Activated T-helper 2 cell treated with anti-CD3 and anti-CD28 coated beads, Interferon-gamma antibody, Interleukin-2, Interleukin-4, amounts not matched to agents 10 μg/mL and 5 μg/mL and 100 μg/mL, durations not matched to agents 14 hours and 24 hours and 36 hours (primary cell): ENCODE data around the gene SLC22A23. TPM values are rescaled to one million over a fixed set of nuclear protein-coding genes. Genes with fewer than 3 reads are reported as not detected.

Source experiments
- DNase-seq: peaks from one replicate; pipeline ENCODE4 v3.0.0; 2021; ENCODE audit warnings: low spot score
- H3K27ac Mint-ChIP-seq: one replicate; pipeline ENCODE4 v1.8.0; 2021; ENCODE audit warnings: mixed read lengths
- H3K27me3 Mint-ChIP-seq: one replicate; pipeline ENCODE4 v1.8.0; 2021; ENCODE audit warnings: low read depth, mixed read lengths
- H3K36me3 Mint-ChIP-seq: one replicate; pipeline ENCODE4 v1.8.0; 2021; ENCODE audit warnings: low read depth, mixed read lengths
- H3K4me1 Mint-ChIP-seq: one replicate; pipeline ENCODE4 v1.8.0; 2021; ENCODE audit warnings: low read depth, mixed read lengths
- H3K4me3 Mint-ChIP-seq: one replicate; pipeline ENCODE4 v1.8.0; 2021; ENCODE audit warnings: low read depth, mild to moderate bottlenecking, moderate library complexity, mixed read lengths
- H3K9me3 Mint-ChIP-seq: one replicate; pipeline ENCODE4 v1.8.0; 2021; ENCODE audit warnings: mixed read lengths
- intact Hi-C: fragments of 100-400 bp; cut with micrococcal nuclease; formaldehyde crosslinking; loops from one replicate; pipeline ENCODE4 v1.15.1; 2023
- total RNA-seq: library from RNA; stranded (reverse); gene quantifications from 2 replicates; pipeline ENCODE4 v1.2.3, GENCODE V29; 2022

The SLC22A23 gene
- total RNA-seq, 1 donor from 2014 or later = 0.07 TPM

DNA sequence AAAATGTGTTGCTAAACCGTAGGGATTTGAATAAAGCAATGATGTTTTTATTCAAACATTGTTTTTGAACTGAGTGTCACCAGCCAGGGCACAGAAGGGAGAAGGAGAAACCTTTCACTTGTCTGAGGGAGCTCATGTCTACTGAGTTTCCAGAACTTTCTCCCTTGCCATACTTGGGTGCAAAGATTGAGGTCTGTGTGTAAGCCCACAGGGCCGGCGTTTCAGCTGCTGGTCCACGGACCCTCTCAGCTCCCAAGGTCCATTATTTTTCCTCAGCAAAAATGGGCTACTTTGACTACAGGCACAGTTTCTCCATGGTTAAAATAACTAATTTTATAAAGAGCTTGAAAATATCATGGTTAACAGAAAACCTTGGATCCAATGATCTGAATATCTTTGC, 165.5 kb downstream of the SLC22A23 start:
- Mint-ChIP-seq H3K4me3 (no peak overlapping the region), H3K9me3 (no peaks in the 10 kb centered on the region)

DNA sequence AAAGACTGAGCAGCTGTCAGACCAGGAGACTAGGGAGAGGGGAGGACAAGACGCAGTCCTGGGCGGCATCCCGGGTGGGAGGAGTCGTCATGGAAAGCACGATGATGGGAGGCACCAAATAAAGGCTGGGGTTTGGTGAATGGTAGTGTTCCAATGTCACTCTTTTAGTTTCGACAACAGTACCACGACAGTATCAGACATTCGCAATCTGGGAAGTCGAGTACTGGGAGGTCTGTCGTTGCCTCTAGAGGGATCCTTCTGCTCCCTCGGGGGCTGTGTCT, 166.0 kb downstream of the SLC22A23 start:
- no peak overlapping the region for H3K27ac Mint-ChIP-seq
- no peak overlapping the region for H3K4me3 Mint-ChIP-seq
- intact Hi-C loops = no loop called here
- no peaks in the 10 kb centered on the region for H3K4me1 Mint-ChIP-seq
- no peaks in the 10 kb centered on the region for H3K9me3 Mint-ChIP-seq
- no peaks in the 10 kb centered on the region for H3K27me3 Mint-ChIP-seq
- H3K36me3 Mint-ChIP-seq = no peaks in the 10 kb centered on the region
- no peak for DNase-seq

More for the DNA sequence above, 165.5 kb downstream of the SLC22A23 start:
- Mint-ChIP-seq H3K27ac (no peak overlapping the region), H3K27me3 (no peaks in the 10 kb centered on the region), H3K4me1 (no peaks in the 10 kb centered on the region), H3K36me3 (no peaks in the 10 kb centered on the region)
- DNase-seq = no peak
- intact Hi-C loops = no loop called here

DNA sequence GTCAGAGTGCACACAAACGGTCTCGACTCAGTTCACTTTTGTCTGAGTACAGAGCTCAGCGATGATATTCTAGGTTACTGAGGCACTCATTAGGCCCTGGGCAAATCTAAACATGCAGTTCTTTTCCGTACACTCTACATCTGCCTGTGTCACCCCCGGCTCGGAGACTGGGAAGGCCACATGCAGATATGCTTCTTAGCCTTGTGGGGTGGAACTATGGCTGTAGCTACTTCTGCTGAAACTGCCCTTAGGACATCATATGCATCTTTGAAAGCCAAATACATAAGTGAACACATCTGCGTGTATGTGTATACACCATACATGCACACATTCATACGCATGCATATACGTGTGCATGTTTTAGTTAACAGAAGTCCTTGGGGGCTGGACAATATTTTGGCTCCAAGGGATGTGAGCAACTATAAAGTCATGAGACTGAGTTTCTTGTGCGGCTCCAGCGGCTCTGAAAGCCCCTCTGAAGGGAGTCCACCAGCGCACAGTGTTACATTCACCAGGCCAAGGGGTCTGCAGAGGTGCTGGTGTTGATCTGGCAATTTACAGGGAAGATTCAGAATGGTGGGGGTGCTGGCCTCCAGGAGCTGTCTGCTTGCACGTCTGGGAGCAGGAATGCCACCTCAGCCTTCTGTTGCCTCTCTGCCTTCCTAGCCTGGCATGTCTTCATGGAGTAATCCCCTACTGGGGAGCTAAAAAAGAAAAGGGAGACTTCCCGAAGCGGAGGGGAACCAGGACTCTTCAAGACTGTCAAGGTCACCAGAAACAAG, 166.5 kb downstream of the SLC22A23 start:
- no peak for DNase-seq
- Mint-ChIP-seq H3K27me3 (no peaks in the 10 kb centered on the region), H3K9me3 (no peaks in the 10 kb centered on the region), H3K4me1 (no peaks in the 10 kb centered on the region), H3K36me3 (no peaks in the 10 kb centered on the region), H3K27ac (no peak overlapping the region), H3K4me3 (no peak overlapping the region)
- intact Hi-C loops = no loop called here

DNA sequence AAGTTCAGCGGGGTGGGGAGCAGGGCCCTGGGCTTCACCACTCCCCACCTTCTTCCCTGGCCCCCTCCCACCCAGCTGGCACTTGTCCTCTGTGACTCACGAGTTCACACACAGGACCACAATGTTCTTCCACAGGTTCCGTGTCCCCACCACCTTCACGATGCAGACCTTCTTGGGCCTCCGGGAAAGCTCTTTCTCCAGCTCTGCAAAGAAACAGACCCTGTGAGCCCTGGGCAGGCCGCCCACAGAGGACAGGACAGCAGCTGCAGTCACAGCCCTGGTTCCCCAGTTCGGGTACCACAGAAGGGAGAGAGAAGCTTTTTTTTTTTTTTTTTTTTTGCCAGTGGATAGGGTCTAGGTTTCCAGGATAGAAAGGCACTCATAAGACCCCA, 167.2 kb downstream of the SLC22A23 start:
- H3K27ac Mint-ChIP-seq = no peak overlapping the region
- H3K36me3 Mint-ChIP-seq = no peaks in the 10 kb centered on the region
- no peaks in the 10 kb centered on the region for H3K27me3 Mint-ChIP-seq
- intact Hi-C loops = no loop called here
- no peak for DNase-seq
- H3K4me1 Mint-ChIP-seq = no peaks in the 10 kb centered on the region
- H3K9me3 Mint-ChIP-seq = no peaks in the 10 kb centered on the region
- no peak overlapping the region for H3K4me3 Mint-ChIP-seq

DNA sequence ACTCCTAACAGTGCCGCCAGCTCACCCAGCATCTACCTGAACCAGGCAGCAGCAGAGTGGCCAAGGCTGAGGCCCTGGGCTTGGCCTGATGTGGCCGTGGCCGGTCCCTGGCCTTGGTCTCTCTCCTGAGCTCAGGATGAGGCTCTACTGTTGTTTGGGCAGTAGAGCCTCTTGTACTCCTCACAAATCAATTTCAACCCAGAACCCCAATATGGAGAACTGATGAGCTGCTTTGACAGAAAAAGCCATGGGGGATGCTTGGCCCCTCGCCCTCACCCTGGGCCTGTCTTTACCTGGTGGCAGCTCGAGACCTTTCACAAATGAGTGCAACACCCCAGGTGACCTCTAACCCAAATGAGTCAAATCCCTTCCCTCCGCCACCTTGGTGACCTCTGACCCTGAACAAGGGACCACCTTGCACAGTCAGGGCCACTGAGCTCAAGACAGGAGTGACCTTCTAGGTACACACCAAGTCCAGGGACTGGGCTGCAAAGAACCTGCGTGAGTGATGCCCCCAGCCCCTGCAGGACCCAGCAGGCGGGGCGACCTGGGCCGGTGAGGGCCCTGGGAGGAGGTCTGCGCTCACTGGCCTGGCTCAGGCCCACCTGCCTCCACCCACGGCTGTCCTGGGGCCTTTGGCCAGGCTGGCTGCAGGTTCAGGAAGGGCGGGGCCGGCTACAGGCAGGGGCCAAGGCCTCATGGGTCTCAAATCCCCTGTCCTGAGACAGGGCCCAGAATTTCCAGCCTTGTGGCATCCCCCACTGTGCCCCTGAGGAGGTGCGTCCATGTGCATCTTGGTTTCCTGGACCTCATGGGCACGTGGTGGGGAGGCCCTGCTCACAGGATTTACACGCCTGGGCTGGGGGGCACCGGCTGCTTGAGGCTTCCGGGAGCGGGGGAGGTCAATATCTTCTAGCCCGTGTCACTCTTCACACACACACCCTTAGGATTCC, 167.9 kb downstream of the SLC22A23 start:
- H3K27me3 Mint-ChIP-seq = no peaks in the 10 kb centered on the region
- DNase-seq = no peak
- no peak overlapping the region for H3K4me3 Mint-ChIP-seq
- H3K27ac Mint-ChIP-seq = no peak overlapping the region
- H3K4me1 Mint-ChIP-seq = no peaks in the 10 kb centered on the region
- no peaks in the 10 kb centered on the region for H3K9me3 Mint-ChIP-seq
- no peaks in the 10 kb centered on the region for H3K36me3 Mint-ChIP-seq
- intact Hi-C loops = no loop called here

DNA sequence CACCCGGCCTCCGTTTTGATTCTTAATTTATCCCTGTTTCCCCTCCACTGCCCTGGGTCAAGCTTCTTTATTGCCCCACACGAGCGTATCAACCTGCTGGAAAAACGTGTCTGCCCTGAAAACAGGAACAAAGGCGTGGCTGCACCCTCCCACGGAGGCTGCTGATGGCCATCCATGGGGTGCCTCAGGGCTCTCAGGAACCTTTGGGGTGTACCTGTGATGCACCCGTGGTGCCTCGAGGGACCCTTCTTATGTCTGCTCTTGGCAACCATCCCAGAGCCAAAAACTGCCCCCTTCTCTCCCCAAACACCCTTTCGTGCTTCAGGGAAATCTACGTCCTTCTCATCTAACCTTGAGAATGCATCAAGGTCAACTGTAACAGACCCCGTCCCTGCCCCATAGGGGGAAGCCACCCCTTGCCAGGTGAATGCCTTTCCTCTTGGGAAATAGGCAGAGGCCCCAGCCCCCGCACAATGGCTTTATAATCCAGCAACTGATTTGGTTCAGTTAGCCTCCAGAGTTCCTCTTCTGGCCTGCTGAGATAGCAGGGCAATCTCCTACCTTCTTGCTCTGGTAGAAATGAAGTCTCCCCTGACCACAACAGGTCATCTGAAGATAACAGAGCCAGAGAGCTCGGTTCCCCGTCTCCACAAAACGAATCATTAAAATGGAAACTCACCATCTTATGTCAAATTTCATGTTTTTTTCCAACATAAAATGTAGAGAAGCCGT, 168.7 kb downstream of the SLC22A23 start:
- Mint-ChIP-seq H3K27ac (no peak overlapping the region), H3K4me1 (no peaks in the 10 kb centered on the region), H3K4me3 (no peak overlapping the region), H3K36me3 (no peaks in the 10 kb centered on the region), H3K9me3 (no peaks in the 10 kb centered on the region), H3K27me3 (no peaks in the 10 kb centered on the region)
- intact Hi-C loops = no loop called here
- DNase-seq = no peak

DNA sequence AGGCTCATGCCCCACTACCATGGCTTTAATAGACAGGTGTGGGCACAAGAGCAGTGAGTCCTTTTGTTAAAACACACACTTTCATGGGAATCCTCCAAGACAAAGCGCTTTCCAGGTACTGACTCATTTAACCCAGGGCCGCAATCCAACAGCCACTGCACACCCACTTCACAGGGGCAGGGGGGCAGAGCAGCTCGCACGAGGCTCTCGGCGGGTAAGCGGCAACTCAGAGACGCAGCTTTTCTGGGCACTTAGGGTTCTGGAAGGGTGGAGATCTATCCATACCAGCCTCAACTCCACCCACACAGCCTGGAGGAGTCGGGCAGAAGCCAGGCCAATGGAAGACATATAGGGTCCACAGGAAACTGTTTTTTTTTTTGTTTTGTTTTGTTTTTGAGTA, 169.5 kb downstream of the SLC22A23 start:
- no peaks in the 10 kb centered on the region for H3K36me3 Mint-ChIP-seq
- H3K4me3 Mint-ChIP-seq = no peak overlapping the region
- H3K27me3 Mint-ChIP-seq = no peaks in the 10 kb centered on the region
- intact Hi-C loops = no loop called here
- H3K4me1 Mint-ChIP-seq = no peaks in the 10 kb centered on the region
- H3K9me3 Mint-ChIP-seq = no peaks in the 10 kb centered on the region
- no peak overlapping the region for H3K27ac Mint-ChIP-seq
- no peak for DNase-seq

DNA sequence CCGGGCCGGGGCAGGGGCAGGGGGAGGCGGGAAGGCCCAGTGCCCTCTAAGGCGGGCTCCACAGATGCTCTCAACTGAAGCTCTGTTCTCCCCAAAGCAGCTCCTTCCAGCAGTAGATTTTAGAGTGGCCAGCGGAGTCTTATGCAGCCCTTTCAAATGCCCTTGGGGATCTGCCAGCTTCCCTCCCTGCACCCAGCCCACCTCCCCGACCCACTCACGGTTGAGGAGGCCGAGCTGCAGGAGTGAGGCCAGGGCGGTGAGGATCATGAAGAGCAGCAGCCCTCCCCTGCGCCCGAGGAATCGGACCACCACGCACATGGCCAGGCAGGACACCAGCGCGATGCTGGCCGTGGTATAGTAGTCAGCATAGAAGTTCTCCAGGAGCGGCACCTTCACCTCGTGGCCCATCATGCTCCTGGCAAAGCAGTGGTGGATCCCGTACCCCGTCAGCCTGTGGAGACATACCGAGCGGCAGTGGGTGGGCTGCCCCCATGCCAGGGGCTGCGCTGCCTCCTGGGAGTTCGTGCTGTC, 170.1 kb downstream of the SLC22A23 start:
- H3K4me1 Mint-ChIP-seq = no peaks in the 10 kb centered on the region
- H3K4me3 Mint-ChIP-seq = no peak overlapping the region
- H3K27ac Mint-ChIP-seq = no peak overlapping the region
- no peaks in the 10 kb centered on the region for H3K9me3 Mint-ChIP-seq
- no peak for DNase-seq
- intact Hi-C loops = no loop called here
- no peaks in the 10 kb centered on the region for H3K36me3 Mint-ChIP-seq
- no peaks in the 10 kb centered on the region for H3K27me3 Mint-ChIP-seq

DNA sequence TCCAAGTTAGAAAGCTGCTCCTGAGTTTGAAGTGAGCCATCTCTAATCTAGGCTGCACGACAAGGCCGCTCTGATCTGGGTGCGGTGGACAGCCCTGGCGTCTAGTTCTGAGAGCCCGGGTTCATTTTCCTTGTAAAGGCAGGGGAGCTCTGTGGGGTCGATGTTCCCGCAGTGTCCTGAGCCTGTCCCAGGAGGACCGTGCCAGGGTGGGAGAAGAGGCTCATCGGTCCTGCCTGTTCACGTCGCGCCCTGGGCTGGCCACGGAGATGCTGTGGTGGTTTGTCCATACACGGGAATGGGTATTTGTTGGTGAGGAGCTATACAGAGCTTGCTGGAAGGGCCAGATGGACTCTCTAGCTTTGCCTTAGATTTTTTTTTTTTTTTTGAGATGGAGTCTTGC, 171.1 kb downstream of the SLC22A23 start:
- Mint-ChIP-seq H3K27me3 (no peaks in the 10 kb centered on the region), H3K4me1 (no peaks in the 10 kb centered on the region), H3K36me3 (no peaks in the 10 kb centered on the region), H3K27ac (no peak overlapping the region), H3K9me3 (no peaks in the 10 kb centered on the region), H3K4me3 (no peak overlapping the region)
- intact Hi-C loops = no loop called here
- no peak for DNase-seq

DNA sequence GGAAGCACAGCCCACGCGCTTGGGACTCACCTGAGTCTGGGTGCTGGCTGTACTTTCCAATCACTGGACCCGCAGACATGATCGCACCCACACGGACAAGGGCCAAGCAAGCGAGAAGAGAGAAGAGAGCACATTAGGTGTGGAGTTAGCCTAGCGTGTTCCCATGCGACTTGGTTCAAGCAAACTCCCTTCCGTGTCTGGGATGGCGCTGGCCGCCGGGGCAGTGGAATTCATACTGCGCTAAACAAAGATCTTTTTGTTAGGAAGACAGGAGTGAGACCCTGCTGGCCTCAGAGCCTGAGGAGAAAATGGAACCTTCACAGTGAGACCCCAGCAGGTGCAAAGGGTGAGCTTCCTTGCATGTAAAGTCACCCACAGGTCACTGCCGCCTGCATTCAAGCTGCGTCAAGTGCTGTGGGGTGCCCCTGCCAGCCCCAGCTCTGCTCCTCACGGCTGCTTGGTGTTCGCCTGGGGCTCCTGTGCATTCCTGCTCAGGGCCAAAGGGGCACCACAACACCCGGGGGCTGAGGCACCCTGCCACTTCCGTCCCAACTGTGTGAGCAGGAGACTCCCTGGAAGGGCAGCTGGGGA, 171.7 kb downstream of the SLC22A23 start:
- Mint-ChIP-seq H3K9me3 (no peaks in the 10 kb centered on the region), H3K27me3 (no peaks in the 10 kb centered on the region), H3K36me3 (no peaks in the 10 kb centered on the region), H3K4me1 (no peaks in the 10 kb centered on the region), H3K27ac (no peak overlapping the region), H3K4me3 (no peak overlapping the region)
- no peak for DNase-seq
- intact Hi-C loops = no loop called here

DNA sequence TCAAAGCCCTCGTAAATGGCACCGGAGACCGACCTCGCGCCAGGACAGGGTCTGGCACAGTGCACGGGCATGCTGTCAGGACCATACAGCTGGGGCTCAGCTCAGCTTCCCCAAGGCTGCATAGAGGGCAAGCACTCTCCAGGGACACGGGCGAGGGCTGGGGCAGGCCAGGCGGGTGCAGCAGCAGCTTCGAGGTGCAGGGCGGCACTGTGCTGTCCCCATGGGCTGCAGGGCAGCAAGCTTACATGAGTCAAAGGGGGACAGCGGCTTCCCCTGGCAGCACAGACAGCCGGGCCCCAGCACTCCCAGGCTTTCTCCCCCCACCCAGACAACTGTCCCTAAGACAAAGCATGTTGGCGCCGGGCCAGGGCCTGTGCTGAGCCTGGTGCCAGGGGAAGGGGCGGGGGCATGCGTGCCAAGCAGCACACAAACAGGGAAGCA, 172.4 kb downstream of the SLC22A23 start:
- no peaks in the 10 kb centered on the region for H3K9me3 Mint-ChIP-seq
- peaks cover 3% of the 10 kb centered on the region for H3K36me3 Mint-ChIP-seq
- no peaks in the 10 kb centered on the region for H3K27me3 Mint-ChIP-seq
- H3K27ac Mint-ChIP-seq = no peak overlapping the region
- intact Hi-C loops = no loop called here
- H3K4me3 Mint-ChIP-seq = no peak overlapping the region
- H3K4me1 Mint-ChIP-seq = no peaks in the 10 kb centered on the region
- no peak for DNase-seq

DNA sequence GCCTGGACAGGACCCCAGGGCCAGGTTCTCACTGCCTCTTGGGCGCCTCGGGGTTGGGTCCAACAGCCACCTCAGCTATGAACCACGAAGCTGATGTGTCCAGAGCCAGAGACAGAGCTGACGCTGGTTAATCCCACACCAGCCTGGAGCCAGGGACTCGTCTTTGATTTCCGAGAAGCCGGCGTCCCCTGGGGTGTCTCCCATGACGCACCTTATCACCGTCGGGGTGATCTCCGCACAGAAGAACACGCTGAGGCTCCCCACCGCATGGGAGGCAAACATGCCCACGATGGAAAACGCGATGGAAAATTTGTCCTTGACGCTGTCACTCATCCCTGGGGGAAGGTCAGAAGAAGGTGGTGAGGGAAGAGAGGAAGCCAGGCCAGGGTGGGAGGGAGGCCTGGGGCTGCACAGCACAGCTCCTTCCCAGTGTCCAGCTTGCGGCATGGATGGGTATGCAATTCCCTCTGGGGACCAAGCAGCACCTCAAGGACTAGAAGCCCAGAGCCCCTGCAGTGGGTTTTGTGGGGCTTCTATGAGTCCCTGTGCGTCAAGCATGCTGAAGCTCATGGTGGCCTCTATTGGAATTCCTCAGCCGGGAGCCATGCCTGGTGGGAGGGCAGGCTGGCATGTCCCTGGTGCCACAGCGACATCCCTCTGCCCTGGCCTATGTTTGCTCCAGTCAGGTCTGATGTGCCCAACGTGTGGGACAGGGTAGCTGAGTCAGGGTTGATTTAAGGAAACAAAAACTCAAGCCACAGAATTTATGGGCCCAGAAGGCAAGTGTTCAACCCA, 173.0 kb downstream of the SLC22A23 start:
- Mint-ChIP-seq H3K27me3 (no peaks in the 10 kb centered on the region), H3K4me3 (no peak overlapping the region), H3K36me3 (peaks cover 3% of the 10 kb centered on the region), H3K9me3 (no peaks in the 10 kb centered on the region), H3K4me1 (no peaks in the 10 kb centered on the region), H3K27ac (no peak overlapping the region)
- intact Hi-C loops = no loop called here
- DNase-seq = no peak
